Breast epithelium (tissue), 3 donors: ENCODE measurements around the gene SOD1.

Experiments used
- POLR2A ChIP-seq: fragments of 450-650 bp; IDR thresholded peaks from one replicate; pipeline ENCODE4 v1.6.1; 2016; ENCODE audit warnings: antibody characterized with exemption, mild to moderate bottlenecking, moderate library complexity
- TF ChIP-seq, protein P1 (sequence below), 3 donors: fragments of 450-650 bp; IDR thresholded peaks; one replicate each; pipeline ENCODE4 v1.5.1; 2016 to 2017; ENCODE audit warnings: antibody characterized with exemption in 3 of 3, mild to moderate bottlenecking in 3 of 3, moderate library complexity in 3 of 3

DNA sequence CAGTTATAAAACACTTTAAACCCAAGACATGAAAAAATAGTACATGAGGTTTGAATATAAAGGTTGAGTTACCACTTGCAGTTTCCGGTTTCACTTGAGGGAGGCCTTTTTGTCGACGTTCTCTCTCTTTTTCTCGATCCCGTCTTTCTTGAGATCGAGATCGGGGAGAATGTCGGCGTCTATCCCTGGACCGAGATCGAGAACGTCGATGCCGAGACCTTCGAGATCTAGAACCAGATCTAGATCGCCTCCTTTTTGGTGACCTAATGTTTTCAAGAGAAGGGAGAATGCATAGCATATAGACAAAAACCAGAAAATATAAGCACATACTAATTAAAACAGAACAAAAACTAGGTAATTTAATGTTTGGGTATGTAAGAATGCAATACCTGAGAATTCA lies 33.7 kb downstream of the SOD1 start:
- TF ChIP-seq POLR2A: no peak
- TF ChIP-seq, protein P1, sequence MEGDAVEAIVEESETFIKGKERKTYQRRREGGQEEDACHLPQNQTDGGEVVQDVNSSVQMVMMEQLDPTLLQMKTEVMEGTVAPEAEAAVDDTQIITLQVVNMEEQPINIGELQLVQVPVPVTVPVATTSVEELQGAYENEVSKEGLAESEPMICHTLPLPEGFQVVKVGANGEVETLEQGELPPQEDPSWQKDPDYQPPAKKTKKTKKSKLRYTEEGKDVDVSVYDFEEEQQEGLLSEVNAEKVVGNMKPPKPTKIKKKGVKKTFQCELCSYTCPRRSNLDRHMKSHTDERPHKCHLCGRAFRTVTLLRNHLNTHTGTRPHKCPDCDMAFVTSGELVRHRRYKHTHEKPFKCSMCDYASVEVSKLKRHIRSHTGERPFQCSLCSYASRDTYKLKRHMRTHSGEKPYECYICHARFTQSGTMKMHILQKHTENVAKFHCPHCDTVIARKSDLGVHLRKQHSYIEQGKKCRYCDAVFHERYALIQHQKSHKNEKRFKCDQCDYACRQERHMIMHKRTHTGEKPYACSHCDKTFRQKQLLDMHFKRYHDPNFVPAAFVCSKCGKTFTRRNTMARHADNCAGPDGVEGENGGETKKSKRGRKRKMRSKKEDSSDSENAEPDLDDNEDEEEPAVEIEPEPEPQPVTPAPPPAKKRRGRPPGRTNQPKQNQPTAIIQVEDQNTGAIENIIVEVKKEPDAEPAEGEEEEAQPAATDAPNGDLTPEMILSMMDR (IDR thresholded peaks at IDR 0.05): no peak
